ENCODE data around the gene BAG2. TPM values are rescaled to one million over a fixed set of nuclear protein-coding genes. Genes with fewer than 3 reads are reported as not detected.

BAG2 gene
- polyA plus RNA-seq, 3 donors, result 0.09 to 0.21 (median 0.20) TPM

DNA sequence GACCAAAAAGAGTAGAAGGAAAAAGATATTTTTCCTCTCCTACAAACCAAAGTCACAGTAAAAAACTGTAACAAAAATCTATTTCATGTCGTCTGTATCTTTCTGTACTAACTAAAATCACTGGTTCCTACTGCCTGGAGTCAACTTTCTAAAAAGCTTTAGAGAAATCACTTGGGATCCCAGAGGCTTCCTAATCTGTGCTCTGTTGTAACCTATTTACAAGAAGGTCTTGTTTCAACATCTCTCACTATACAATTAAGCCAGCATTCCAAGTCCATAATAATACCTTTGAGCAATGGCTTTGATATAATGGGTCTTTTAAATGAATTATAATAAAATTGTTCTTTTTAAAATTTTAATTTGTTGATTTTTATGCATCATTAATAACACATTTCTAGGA, 29.6 kb downstream of the BAG2 start:
- H3K4me3 Mint-ChIP-seq, result no peak overlapping the region
- no peaks in the 10 kb centered on the region for H3K4me1 Mint-ChIP-seq
- no peak overlapping the region for H3K27ac Mint-ChIP-seq
- intact Hi-C loops (cut with micrococcal nuclease), result no loop called here
- H3K79me2 ChIP-seq (ENCODE audit: insufficient read depth, low read length), result no peaks in the 10 kb centered on the region
- peaks cover 0 to 2% (median 0%) of the 10 kb centered on the region in 3 donors for H3K27me3 Mint-ChIP-seq (ENCODE audit: low read depth in 3 of 3)
- no peak overlapping the region for H3K27ac ChIP-seq (ENCODE audit: low read depth in 1 of 2, low read length in 2 of 2)
- TF ChIP-seq CTCF (IDR thresholded peaks at IDR 0.05), result no peak
- no peaks in the 10 kb centered on the region for H3K9me3 Mint-ChIP-seq
- no peak overlapping the region for H2AFZ ChIP-seq (ENCODE audit: insufficient read depth, low read depth, low read length, poor library complexity, severe bottlenecking)
- WGBS (ENCODE audit: insufficient coverage), result 100% methylated on average over 1 of the region's 1 CpG
- H3K9ac ChIP-seq (ENCODE audit: insufficient read depth, low read length, poor library complexity, severe bottlenecking), result no peak overlapping the region
- no peaks in the 10 kb centered on the region for H4K20me1 ChIP-seq (ENCODE audit: insufficient read depth, low read length)
- H3K27me3 ChIP-seq (ENCODE audit: control insufficient read depth in 2 of 2, insufficient read depth in 2 of 2, low read length in 2 of 2), result no peaks in the 10 kb centered on the region
- H3K4me3 ChIP-seq (replicated peaks in 1 of 3; ENCODE audit: low read depth in 2 of 3, low read length in 3 of 3), result no peak overlapping the region
- no peak for DNase-seq
- H3K4me2 ChIP-seq (replicated peaks; ENCODE audit: extremely low read depth, low read length, poor library complexity, severe bottlenecking), result no peak overlapping the region
- no peaks in the 10 kb centered on the region for H3K36me3 Mint-ChIP-seq
- H3K4me1 ChIP-seq (ENCODE audit: control insufficient read depth in 1 of 2, insufficient read depth in 2 of 2, low read length in 2 of 2), result no peaks in the 10 kb centered on the region
- no peaks in the 10 kb centered on the region for H3K36me3 ChIP-seq (replicated peaks in 1 of 2; ENCODE audit: control insufficient read depth in 1 of 2, insufficient read depth in 2 of 2, low read length in 2 of 2)
- H3K9me3 ChIP-seq (replicated peaks in 1 of 2; ENCODE audit: control insufficient read depth in 1 of 2, insufficient read depth in 1 of 2, low read length in 2 of 2), result no peaks in the 10 kb centered on the region

DNA sequence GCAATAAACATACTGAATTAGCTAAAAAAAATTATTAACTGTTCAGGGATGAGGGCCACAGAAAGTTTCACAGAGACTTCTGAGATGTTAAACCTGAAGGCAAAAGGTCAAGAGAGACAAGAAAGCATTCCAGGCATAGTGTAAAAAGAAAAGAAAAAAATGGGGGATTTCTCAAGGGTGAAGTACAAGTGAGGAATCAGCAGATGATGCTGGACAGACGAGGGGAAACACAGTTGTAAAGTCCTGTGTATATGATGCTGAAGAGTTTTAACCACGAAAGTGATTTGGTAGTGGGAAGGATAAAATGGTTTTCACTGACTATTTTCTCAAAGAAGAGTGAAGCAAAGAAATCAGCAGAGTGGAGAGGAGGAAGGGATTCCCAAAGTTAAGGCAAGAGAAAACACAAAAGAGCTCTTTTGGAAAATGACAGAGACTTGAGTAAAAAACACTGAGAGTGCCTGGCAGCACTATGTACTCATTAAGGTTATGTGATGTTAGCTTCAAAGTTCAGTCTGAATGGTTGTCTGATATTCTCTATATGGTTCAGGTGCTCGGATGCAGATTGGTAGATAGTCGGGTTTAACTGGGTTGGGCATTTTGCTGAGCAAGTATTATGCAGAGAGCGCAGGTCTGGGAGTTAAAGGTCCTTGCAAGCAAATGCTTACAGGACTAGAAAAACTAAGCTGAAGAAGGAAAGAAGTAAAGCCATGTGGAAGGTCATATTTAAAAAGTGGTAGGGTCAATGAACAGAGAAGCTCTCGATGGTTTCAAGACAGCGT, 33.6 kb downstream of the BAG2 start:
- Histone ChIP-seq H3K9ac (ENCODE audit: insufficient read depth, low read length, poor library complexity, severe bottlenecking) (no peak overlapping the region), H3K4me3 (replicated peaks in 1 of 3; ENCODE audit: low read depth in 2 of 3, low read length in 3 of 3) (no peak overlapping the region), H3K4me1 (ENCODE audit: control insufficient read depth in 1 of 2, insufficient read depth in 2 of 2, low read length in 2 of 2) (no peaks in the 10 kb centered on the region), H3K9me3 (replicated peaks in 1 of 2; ENCODE audit: control insufficient read depth in 1 of 2, insufficient read depth in 1 of 2, low read length in 2 of 2) (no peaks in the 10 kb centered on the region), H4K20me1 (ENCODE audit: insufficient read depth, low read length) (no peaks in the 10 kb centered on the region), H3K4me2 (replicated peaks; ENCODE audit: extremely low read depth, low read length, poor library complexity, severe bottlenecking) (no peak overlapping the region), H2AFZ (ENCODE audit: insufficient read depth, low read depth, low read length, poor library complexity, severe bottlenecking) (no peak overlapping the region), H3K27ac (ENCODE audit: low read depth in 1 of 2, low read length in 2 of 2) (no peak overlapping the region), H3K27me3 (ENCODE audit: control insufficient read depth in 2 of 2, insufficient read depth in 2 of 2, low read length in 2 of 2) (no peaks in the 10 kb centered on the region), H3K36me3 (replicated peaks in 1 of 2; ENCODE audit: control insufficient read depth in 1 of 2, insufficient read depth in 2 of 2, low read length in 2 of 2) (no peaks in the 10 kb centered on the region), H3K79me2 (ENCODE audit: insufficient read depth, low read length) (no peaks in the 10 kb centered on the region)
- H3K9me3 Mint-ChIP-seq, result no peaks in the 10 kb centered on the region
- intact Hi-C loops (cut with micrococcal nuclease), result no loop called here
- H3K27ac Mint-ChIP-seq, result no peak overlapping the region
- WGBS (ENCODE audit: insufficient coverage), result 97% methylated on average over 6 of the region's 7 CpGs
- TF ChIP-seq CTCF (IDR thresholded peaks at IDR 0.05), result no peak
- H3K4me1 Mint-ChIP-seq, result no peaks in the 10 kb centered on the region
- H3K27me3 Mint-ChIP-seq (ENCODE audit: low read depth in 3 of 3), result peaks cover 0 to 2% (median 0%) of the 10 kb centered on the region in 3 donors
- H3K4me3 Mint-ChIP-seq, result no peak overlapping the region
- DNase-seq, result no peak
- H3K36me3 Mint-ChIP-seq, result no peaks in the 10 kb centered on the region
